Nephron progenitor cell (in vitro differentiated cells): ENCODE results near the gene RPS6KA3.

Source experiments
- DNase-seq: peaks from one replicate; pipeline ENCODE4 v3.0.0; 2021
- H3K27ac Mint-ChIP-seq: 2 replicates; pipeline ENCODE4 v1.8.0; 2021; ENCODE audit warnings: mild to moderate bottlenecking, moderate library complexity, mixed read lengths
- H3K27me3 Mint-ChIP-seq: 2 replicates; pipeline ENCODE4 v1.8.0; 2021; ENCODE audit warnings: mild to moderate bottlenecking, low read depth, mixed read lengths; ENCODE audit not compliant: poor library complexity
- H3K36me3 Mint-ChIP-seq: 2 replicates; pipeline ENCODE4 v1.8.0; 2021; ENCODE audit warnings: low read depth, mixed read lengths
- H3K4me1 Mint-ChIP-seq: 2 replicates; pipeline ENCODE4 v1.8.0; 2021; ENCODE audit warnings: mixed read lengths
- H3K4me3 Mint-ChIP-seq: 2 replicates; pipeline ENCODE4 v1.8.0; 2021; ENCODE audit warnings: mild to moderate bottlenecking, moderate library complexity, mixed read lengths
- H3K9me3 Mint-ChIP-seq: 2 replicates; pipeline ENCODE4 v1.8.0; 2021; ENCODE audit warnings: mild to moderate bottlenecking, moderate library complexity, mixed read lengths
- CTCF ChIP-seq: fragments of 200-600 bp; sonication (generic); IDR thresholded peaks from 2 replicates; pipeline ENCODE4 v1.5.0; 2021; ENCODE audit warnings: antibody characterized with exemption

The RPS6KA3 gene

GRCh38 chrX:20269848-20270561 is 3.3 kb upstream of the RPS6KA3 start:
- Mint-ChIP-seq H3K36me3 (no peaks in the 10 kb centered on the region), H3K9me3 (peaks cover 21% of the 10 kb centered on the region), H3K4me1 (peaks cover 2% of the 10 kb centered on the region), H3K27me3 (peaks cover 12% of the 10 kb centered on the region), H3K27ac (no peak overlapping the region), H3K4me3 (no peak overlapping the region)
- no peak for TF ChIP-seq CTCF
- DNase-seq, result no peak

- Mint-ChIP-seq H3K4me3 (peak overlapping the region; percentile 86), H3K9me3 (peaks cover 27% of the 10 kb centered on the region), H3K4me1 (peaks cover 14% of the 10 kb centered on the region), H3K36me3 (no peaks in the 10 kb centered on the region), H3K27me3 (peaks cover 10% of the 10 kb centered on the region), H3K27ac (no peak overlapping the region)
- no peak for TF ChIP-seq CTCF
- peak; percentile 37 for DNase-seq
These were observed 1.4 kb upstream of the RPS6KA3 start for GRCh38 chrX:20267931-20268701.

- DNase-seq, result peak; percentile 17
- TF ChIP-seq CTCF, result no peak
- peak overlapping the region; percentile 59 for H3K27ac Mint-ChIP-seq
- H3K36me3 Mint-ChIP-seq, result no peaks in the 10 kb centered on the region
- H3K4me1 Mint-ChIP-seq, result peaks cover 17% of the 10 kb centered on the region
- peaks cover 10% of the 10 kb centered on the region for H3K27me3 Mint-ChIP-seq
- H3K9me3 Mint-ChIP-seq, result peaks cover 27% of the 10 kb centered on the region
- peak overlapping the region; percentile 86 for H3K4me3 Mint-ChIP-seq
These were observed 860 bp upstream of the RPS6KA3 start for GRCh38 chrX:20267607-20267930.

- H3K27me3 Mint-ChIP-seq, result peaks cover 10% of the 10 kb centered on the region
These were observed 705 bp downstream of the RPS6KA3 start for GRCh38 chrX:20265726-20266681.

More at GRCh38 chrX:20265726-20266681, 705 bp downstream of the RPS6KA3 start:
- peak; percentile 30 for DNase-seq
- Mint-ChIP-seq H3K4me1 (peaks cover 26% of the 10 kb centered on the region), H3K36me3 (no peaks in the 10 kb centered on the region), H3K4me3 (peak overlapping the region; percentile 93), H3K9me3 (peaks cover 21% of the 10 kb centered on the region), H3K27ac (peak overlapping the region; percentile 97)
- no peak for TF ChIP-seq CTCF
